HuH-7.5 (cell line): ENCODE measurements around the gene ATP9A.
"Not testable (repeated sequence)": the region's sequence is repeated elsewhere in the genome, so short reads cannot be mapped to it uniquely, and the experiment has no call there.

ENCODE experiments used
- DNase-seq: peaks from one replicate; pipeline ENCODE4 v3.0.0; 2011; ENCODE audit warnings: low spot score

The ATP9A gene

DNA sequence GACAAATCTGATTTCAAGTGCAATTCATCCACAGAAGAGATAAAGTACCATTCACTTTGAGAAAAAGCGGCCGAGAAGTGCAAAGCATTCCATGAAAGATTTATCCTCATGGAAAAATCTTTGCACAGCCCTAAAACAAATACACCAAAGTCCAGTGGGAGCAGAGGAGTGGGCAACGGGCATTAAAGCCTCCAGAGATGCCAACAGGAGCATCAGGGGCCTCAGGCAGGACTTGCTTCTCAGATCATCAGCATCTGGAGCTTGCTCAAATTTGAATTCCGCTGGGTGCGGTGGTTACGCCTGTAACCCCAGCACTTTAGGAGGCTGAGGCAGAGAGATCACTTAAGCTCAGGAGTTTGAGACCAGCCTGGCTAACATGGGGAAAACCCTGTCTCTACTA, 115.0 kb downstream of the ATP9A start:
- no peak for DNase-seq

DNA sequence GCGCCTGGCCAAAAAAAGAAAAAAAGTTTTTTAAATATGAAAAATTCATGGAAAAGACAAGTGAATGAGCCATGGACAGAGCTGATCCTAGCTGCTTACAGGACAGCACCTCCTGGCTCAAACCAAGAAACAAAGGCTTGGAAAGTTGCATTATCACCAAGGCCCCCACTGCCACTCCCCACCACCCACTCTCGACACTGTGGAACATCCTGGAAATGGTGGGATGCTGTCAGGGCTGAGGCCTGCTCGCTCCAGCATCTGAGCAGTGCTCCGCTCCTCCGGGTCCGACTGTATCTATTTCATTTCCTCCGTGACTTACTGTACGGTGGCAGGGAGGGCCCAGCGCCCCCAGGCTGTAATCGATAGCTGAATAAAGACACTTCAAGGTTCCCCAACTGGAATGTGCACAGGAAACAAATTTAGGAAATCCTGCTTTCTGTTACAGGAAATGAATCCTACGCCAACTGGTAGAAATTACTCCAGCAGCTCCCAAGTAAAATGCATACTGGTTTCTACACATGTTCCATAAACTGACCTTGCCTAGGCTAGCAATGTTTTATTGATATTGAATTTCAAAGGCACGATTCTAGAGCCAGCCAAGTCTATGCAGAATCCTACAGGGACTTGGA, 116.2 kb downstream of the ATP9A start:
- DNase-seq = no peak

DNA sequence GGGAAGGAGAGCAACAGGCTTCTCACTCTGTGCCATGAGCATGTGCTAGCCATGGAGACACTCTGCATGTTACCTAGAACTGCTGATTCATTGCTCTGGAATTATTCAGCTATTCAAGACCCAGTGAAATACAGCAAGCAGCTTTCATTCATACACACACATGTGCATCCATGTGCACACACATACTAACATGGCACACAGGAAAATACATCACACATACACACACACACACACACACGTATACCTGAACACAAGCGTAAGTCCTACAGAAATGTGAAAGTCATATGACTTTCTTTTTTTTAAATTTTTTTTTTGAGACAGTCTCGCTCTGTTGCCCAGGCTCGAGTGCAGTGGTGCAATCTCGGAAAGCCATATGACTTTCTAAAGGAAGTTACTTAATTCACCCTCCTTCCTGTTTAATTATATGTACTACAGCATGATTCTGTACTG, 117.5 kb downstream of the ATP9A start:
- DNase-seq = no peak

DNA sequence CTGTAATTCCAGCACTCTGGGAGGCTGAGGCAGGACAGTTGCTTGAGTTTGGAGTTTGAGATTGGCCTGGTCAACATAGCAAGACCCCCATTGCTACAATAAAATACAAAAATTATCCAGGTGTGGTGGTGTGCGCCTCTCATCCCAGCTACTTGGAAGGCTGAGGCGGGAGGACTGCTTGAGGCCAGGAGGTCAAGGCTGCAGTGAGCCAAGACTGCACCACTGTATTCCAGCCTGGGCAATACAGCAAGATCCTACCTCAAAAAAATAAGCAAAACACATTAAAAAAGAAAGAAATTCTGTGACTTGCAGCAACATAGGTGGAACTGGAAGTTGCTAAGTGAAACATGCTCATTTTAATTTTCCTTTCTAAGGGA, 119.6 kb downstream of the ATP9A start:
- no peak for DNase-seq

DNA sequence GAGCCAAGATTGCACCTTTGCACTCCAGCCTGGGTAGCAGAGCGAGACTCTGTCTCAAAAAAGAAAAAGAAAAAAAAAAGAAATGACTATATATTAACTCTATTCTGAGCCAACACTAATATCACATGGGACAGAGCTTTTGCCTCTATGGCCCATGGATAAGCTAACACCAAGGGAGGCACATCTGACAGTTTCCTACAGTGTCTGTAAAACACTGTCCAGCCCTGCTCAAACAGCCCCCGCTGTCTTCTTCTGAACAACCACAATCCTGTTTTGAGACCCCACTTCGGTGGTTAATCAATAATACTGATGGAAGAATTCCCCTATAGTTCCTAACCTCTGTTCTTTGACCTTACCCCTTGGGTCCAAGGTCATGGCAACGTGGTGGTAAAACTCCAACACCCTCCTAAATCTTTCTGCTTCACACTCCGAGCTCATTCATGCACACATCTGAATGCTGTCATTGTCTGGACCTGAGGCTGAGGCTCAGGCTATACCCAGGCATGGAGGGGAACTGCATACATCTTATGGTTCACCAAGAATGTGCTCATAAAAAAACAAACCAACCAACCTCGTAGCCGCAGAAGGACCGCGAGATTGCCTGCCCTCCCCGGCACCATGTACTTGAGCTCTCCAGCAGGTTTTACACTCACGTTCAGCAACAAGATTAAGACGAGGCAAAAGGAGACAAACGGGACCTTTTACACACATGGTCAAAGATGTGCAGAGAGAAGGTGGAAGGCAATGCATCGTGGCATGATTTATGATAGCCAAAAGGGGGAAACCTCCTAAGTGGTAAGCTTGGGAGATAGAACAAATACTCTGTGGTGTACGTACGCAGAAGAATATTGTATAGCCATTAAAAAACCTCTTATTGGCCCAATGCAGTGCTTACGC, 120.3 kb downstream of the ATP9A start:
- DNase-seq = no peak

DNA sequence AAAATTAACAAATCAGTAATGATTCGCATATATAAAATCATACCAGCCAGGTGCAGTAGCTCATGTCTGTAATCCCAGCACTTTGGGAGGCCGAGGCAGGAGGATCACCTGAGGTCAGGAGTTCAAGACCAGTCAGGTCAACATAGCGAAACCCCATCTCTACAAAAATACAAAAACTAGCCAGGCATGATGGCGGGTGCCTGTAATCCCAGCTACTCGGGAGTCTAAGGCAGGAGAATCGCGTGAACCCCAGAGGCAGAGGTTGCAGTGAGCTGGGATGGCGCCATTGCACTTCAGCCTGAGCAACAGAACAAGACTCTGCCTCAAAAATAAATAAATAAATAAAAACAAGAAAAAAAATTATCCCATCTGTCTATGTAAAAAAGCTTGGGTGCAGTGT, 124.4 kb downstream of the ATP9A start:
- not testable (repeated sequence) for DNase-seq

DNA sequence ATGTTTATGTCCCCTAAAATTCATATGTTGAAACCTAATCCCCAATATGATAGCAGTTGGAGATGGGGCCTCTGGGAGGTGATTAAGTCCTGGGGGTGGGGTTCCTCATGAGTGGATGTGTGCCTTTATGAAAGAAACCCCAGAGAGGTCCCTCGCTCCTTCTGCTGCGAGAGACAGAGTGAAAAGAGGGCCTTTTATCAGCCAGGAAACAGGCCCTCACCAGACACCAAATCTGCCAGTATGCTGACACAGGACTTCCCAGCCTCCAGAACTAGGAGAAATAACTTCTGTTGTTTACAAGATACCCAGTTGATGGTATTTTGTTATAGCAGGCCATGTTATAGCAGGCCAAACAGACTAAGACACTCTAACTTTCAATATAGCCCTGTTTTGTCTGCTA, 124.8 kb downstream of the ATP9A start:
- no peak for DNase-seq

DNA sequence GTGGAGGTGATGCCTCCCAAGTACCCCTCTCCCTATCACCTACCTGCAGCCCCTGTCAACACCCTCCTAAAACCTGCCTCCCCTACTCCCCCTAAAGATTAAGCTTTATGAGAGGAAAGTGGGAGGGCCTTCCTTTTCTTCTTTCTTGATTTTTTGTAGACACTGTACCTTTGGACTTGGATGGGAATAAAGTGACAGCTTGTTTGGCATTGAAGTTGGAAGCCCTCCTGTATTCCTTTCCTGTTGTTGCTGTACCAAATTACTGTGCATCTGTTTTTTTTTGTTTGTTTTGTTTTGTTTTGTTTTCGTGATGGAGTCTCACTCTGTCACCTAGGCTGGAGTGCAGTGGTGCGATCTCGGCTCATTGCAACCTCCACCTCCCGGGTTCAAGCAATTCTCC, 126.3 kb downstream of the ATP9A start:
- DNase-seq = no peak

DNA sequence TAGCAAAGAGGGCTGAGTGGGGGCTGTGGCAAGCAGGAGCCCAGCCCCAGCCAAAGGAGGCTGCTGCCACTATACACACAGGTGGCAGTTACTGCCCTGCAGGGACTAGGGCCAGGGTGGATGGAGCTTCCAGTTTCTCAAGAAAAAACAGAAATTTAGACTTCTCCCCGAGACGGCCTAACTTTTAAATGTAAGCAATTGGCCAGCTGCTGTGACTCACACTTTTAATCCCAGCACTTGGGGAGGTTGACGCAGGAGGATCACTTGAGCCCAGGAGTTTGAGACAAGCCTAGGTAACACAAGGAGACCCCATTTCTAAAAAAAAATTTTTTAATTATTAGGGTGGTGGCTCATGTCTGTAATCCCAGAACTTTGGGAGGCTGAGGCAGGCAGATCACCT, 127.4 kb downstream of the ATP9A start:
- DNase-seq = no peak

DNA sequence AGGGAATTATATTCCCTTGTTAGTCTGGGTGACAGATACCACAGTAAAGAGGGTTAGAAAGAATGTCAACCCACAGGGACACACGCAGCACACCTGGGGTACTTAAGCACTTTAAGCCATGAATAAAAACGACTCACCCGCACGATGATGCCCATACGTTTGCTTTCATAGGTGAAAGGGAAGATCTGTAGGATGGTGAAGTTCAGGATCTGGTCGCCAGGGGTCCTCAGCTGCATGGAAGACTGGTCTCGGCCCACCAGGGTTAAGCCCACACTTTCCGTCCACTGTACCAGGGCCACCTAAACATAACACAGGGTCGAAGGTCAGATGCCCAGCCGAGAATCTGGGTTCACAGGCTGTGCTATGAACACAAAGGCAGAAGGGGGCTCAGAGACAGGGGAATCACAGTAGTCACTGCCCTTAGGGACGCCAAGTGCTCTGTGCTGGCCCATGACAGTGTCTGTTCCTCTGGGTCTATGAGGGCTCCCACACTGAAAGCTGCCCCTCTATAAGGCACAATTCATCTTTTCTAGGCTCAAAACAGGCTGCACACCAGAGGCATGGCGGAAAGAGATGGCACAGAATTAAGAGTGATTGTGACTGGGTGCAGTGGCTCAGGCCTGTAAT, 128.9 kb downstream of the ATP9A start:
- DNase-seq = peak; percentile 75

DNA sequence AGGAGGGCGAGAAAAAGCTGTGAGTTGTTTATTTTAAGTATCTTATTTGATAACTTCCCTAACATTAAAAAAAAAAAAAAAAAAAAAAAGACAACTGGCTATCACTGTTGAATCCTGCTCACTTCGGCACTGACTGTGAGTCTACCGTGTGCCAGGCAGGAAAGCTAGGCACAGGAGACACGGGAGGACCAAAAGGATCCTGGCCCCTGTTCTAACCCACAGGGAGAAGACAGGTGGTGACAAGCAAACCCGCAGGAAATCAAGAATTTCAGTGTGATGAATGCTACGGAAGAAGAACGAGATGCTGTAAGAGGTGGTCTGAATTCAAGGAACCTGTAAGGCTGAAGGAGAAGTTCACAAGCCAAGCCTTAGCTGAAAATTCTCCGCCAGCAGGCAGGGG, 130.9 kb downstream of the ATP9A start:
- no peak for DNase-seq

DNA sequence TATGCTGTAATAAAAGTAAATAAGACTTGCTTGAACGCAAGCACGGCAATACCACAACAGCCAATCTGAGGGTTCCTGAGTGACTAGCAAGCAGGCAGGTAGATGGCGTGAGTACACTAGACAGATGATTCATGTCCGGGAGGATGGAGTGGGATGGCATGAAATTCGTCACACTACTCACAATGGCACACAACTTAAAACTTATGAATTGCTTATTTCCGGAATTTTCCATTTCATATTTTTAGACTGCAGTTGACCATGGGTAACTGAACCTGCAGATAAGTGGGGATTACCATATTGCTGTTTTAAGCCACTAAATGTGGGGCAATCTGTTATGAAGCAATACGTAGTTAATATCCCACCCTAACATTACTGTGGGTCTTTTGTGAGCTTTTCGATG, 132.1 kb downstream of the ATP9A start:
- no peak for DNase-seq

DNA sequence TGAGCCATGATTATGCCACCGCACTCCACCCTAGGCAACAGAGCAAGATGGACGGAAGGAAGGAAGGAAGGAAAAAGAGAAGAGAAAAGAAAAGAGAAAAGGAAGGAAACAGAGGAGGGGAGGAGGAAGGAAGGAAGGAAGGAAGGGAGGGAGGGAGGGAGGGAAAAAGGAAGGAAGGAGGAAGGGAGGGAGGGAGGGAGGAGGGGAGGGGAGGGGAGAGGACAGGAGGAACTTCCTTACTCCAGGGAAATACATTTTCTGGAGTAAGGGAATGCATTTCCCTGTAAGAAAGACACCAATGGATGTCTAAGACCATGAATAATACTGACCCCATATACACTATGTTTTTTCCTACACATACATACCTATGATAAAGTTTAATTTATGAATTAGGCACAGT, 132.5 kb downstream of the ATP9A start:
- DNase-seq = no peak

DNA sequence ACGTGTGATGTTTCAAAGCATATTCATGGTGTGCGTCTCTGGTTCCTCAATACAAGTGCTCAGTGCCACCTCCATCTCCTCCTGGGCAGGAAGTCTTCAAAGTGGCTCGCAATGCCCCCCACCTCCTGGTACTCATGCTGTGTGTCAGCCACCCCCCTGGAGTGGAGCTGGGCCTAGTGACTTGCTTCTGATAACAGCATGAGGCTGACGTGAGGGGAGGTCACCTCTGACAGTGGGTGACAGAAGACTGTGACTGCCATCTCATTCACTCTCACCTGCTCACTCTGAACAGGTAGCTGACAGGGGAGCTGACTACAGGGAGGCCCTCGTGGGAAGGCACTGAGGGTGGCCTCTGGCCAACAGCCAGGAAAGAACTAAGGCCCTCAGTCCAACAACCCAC, 133.3 kb downstream of the ATP9A start:
- DNase-seq = no peak

DNA sequence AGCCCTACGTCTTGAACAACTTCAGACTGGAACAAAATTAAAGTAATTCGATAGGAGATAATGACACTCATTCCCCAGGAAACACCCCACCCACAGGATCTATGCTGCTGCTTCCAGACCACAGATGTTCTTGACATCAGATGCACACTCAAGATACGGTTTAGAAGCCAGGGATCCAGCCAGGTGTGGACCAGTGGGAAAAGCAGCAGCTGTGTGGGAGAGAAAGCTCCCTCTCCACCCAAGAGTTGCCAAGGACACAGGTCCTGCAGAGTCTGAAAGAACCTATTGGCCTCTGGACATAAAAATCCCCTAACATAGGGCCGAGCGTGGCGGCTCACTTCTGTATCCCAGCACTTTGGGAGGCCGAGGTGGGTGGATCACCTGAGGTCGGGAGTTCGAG, 133.9 kb downstream of the ATP9A start:
- DNase-seq = no peak

DNA sequence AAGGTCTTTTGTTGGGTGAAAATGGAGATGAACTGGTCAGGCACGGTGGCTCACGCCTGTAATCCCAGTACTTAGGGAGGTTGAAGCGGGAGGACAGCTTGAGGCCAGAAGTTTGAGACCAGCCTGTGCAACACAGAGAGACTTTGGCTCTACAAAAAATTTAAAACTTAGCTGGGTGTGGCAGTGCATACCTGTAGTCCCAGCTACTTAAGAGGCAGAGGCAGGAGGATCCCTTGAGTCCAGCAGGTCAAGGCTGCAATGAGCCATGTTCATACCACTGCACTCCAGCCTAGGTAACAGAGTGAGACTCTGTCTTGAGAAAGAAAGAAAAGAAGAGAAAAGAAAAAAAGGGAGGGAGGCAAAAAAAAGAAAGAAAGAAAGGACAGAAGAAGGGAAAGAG, 134.8 kb downstream of the ATP9A start:
- no peak for DNase-seq

DNA sequence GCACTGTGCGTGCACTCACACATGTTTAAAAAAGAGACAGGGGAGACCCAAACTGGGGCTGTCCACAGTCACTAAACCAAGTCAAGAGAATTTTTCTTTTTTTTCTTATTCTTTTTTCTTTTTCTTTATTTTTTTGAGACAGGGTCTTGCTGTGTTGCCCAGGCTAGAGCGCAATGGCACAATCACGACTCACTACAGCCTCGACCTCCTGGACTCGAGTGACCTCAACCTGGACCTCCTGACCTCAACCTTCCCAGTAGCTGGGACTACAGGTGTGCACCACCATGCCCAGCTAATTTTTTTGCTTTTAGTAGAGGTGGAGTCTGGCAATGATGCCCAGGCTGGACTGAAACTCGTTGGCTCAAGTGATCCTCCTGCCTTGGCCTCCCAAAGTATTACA, 136.2 kb downstream of the ATP9A start:
- DNase-seq = no peak

DNA sequence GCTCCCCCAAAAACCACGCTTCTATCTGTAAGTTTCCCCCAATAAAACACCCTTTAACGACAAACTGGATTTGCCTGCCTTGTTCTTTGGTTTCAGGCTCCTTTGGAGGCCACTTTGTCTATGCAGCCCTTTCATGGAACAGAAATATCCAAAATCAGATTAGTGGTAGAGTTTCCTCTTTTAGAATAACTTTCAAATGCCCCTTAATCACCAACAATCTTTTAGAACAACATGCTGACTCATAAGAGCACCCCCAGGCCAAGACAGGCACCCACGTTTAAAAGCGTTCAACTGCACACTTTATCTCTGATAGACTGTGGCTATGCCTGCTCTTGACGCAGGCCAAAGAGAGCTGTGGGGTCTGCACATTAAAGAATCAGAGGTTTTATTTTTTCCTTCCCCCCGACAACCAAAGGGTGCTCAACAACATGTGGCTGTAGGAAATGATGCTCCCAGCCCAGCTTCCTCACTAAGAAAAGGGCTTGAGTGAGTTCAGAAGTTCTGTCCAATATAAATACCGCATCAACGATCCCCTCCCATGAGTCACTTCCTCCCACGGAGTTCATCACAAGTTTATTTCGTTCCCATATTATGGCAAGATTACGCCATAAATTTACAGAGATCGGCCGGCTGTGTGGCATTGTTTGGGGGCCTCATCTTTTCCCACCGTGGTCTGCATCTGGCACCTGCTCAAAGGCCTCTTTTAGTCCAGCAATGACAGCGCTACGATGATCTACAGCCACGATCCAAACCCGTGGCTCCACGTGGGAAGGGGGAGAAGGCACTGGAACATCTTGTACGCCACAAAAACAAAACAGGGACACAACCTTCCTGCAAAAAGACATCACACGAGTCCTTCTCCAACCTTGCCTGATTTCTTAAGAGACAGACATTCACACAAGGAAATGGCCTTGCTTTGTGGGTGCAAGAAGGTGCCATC, 136.9 kb downstream of the ATP9A start:
- no peak for DNase-seq

DNA sequence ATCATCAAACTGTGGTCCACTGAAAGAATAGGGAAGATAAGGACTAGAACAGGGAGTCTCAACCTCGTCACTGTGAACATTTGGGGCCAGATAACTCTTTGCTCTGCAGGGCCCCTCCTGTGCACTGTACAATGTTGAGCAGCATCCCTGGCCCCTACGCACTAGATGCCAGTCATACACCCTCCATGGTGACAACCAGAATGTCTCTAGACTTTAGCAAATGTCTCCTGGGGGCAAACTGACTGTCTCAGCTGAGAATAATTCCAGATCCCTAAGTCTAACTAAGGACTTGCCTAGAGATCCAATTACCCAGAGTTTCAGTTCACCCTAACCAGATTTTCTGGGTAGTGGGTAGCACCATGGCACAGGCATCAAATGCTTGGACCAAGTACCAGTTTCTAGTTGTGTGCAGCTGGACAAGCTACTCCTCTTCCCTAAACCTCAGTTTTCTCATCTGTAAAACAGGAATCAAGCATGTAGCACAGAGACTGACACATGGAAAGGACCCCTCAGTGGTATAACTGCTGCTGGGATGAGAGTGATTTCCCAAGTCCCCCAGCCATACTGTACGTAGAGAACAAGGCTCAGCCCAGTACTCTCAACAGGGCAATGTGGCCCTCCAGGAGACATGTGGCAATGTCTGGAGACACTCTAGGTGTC, 138.7 kb downstream of the ATP9A start:
- no peak for DNase-seq

DNA sequence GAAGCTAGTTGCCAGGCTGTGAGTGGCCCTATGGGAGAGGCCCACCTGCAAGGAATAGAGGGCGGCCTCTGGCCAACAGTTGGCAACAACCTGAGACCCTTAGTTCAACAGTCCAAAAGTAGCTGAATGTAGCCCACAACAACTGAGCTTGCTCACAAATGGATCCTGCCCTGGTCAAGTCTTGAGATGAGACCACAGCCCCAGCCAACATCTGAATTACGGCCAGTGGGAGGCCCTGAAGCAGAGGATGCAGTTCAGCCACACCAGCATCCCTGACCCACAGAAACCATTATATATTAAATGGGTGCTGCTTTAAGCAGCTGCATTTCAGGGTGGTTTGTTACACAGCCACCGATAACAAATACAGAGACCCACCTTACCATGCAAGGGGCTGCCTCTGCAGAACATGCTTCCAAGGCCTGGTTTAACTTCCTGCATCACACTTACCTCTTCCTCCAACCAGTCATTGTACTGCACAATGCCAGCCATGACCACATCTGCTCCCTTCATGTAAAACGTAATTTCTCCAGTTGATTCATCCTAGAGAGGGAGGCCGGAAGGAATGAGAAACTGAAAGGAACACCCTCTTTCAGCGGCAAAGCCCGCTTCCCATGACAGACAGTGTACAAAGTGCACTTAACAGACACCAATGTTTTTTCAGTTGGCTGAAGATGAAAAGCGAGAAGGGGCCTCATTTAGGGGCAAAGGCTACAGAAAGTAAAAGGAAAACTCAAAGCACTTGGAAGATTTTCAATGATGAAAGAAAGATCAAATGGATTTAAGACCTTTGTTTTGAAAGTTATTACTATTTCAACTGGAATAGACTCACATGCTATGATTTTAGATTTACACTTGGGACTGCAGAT, 139.4 kb downstream of the ATP9A start:
- DNase-seq = no peak

DNA sequence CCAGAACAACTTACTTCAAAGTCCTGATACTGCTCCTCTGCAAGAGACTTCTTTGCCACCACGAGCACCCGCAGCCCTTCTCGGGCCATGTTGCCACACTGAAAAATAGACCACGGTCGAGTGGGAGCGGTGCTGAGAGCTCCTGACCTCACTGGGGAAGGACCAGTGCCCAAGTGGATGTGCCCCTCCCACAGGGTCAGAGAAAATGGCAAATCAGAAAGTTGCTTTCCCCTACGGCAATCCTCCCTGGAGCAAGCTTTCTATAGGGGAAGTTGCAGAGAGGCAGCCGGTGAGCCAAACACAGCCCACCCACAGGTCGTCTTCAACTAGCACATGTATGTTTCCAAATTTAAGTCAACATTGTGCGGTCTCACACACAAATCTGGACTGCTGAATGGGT, 140.6 kb downstream of the ATP9A start:
- DNase-seq = no peak
